Endothelial cell of umbilical vein (primary cell): ENCODE data around the gene MRPL38. TPM values are rescaled to one million over a fixed set of nuclear protein-coding genes. Genes with fewer than 3 reads are reported as not detected.

Experiments
- BruUV-seq: library from RNA; stranded (reverse); fragments of 400-500 nt; replicated peaks from 2 replicates; lab custom pipeline; 2021; lab: Mats Ljungman, UMichigan
- CTCF ChIA-PET: fragments of 300-600, 350-600 bp; sonication (Branson Sonifier 250); formaldehyde crosslinking; loops from one replicate; lab custom pipeline; 2021; ENCODE audit warnings: antibody characterized with exemption, inconsistent platforms; lab: Charles Lee
- POLR2A ChIA-PET: fragments of 300-600, 350-600 bp; sonication (Branson Sonifier 250); formaldehyde crosslinking; loops from one replicate; lab custom pipeline; 2021; ENCODE audit warnings: antibody characterized with exemption, inconsistent platforms; lab: Charles Lee
- DNase-seq: peaks from one replicate; pipeline ENCODE4 v3.0.0-alpha.2; 2011; ENCODE audit warnings: low read depth, low spot score
- FAIRE-seq: peaks from 2 replicates; lab custom pipeline; 2011; peaks lifted over from hg19 to GRCh38; lab: Jason Lieb, UNC
- H2AFZ ChIP-seq: 2 replicates; pipeline ENCODE4 v1.6.0; 2012; ENCODE audit warnings: low read depth, low read length, control low read depth, inconsistent platforms
- H3K27ac ChIP-seq: 2 replicates; pipeline ENCODE4 v1.5.1; 2011; ENCODE audit warnings: low read depth, mild to moderate bottlenecking, control low read depth, low read length, moderate library complexity; ENCODE audit not compliant: insufficient read depth
- H3K27me3 ChIP-seq, 2 experiments: 2 replicates each; pipeline versions ENCODE4 v1.6.0 to v1.6.1; 2011; ENCODE audit warnings: low read length in 2 of 2, mixed read lengths in 1 of 2; ENCODE audit not compliant: control insufficient read depth in 2 of 2, insufficient read depth in 2 of 2
- H3K36me3 ChIP-seq, 2 experiments: 2 replicates in 1 of 2; 3 replicates in 1 of 2; pipeline ENCODE4 v1.5.1; 2011; ENCODE audit warnings: low read length in 2 of 2, mild to moderate bottlenecking in 1 of 2, moderate library complexity in 1 of 2; ENCODE audit not compliant: control insufficient read depth in 2 of 2, insufficient read depth in 2 of 2; ENCODE audit errors: extremely low read depth in 1 of 2
- H3K4me1 ChIP-seq: 3 replicates; pipeline ENCODE4 v1.5.1; 2011; ENCODE audit warnings: mild to moderate bottlenecking, low read length; ENCODE audit not compliant: control insufficient read depth, insufficient read depth; ENCODE audit errors: extremely low read depth
- H3K4me2 ChIP-seq: 2 replicates; pipeline ENCODE4 v1.6.1; 2011; ENCODE audit warnings: low read length, control low read depth, mixed read lengths; ENCODE audit not compliant: insufficient read depth
- H3K4me3 ChIP-seq, 3 experiments: fragments of 200-600 bp in 1 of 3; sonication (generic), shearing (Covaris generic) in 1 of 3; replicated peaks in 1 of 3; 2 replicates each; pipeline ENCODE4 v1.5.1; 2011 to 2016; ENCODE audit warnings: control low read depth in 3 of 3, low read length in 3 of 3, mild to moderate bottlenecking in 2 of 3, inconsistent platforms in 1 of 3, low read depth in 1 of 3, moderate library complexity in 1 of 3; ENCODE audit not compliant: insufficient read depth in 1 of 3
- H3K79me2 ChIP-seq: 2 replicates; pipeline ENCODE4 v1.6.0; 2012; ENCODE audit warnings: low read length, inconsistent platforms; ENCODE audit not compliant: control insufficient read depth, insufficient read depth
- H3K9ac ChIP-seq: replicated peaks from 2 replicates; pipeline ENCODE3; 2011; ENCODE audit warnings: low read length, control low read depth; ENCODE audit not compliant: insufficient read depth; ENCODE audit errors: extremely low read depth
- H3K9me1 ChIP-seq: replicated peaks from 3 replicates; pipeline ENCODE4 v1.6.0; 2011; ENCODE audit warnings: mild to moderate bottlenecking, low read length; ENCODE audit not compliant: control insufficient read depth, insufficient read depth; ENCODE audit errors: extremely low read depth
- H3K9me3 ChIP-seq: replicated peaks from 2 replicates; pipeline ENCODE4 v1.5.1; 2012; ENCODE audit warnings: low read length, inconsistent platforms; ENCODE audit not compliant: control insufficient read depth, insufficient read depth
- H4K20me1 ChIP-seq: replicated peaks from 2 replicates; pipeline ENCODE3; 2011; ENCODE audit warnings: mild to moderate bottlenecking, low read length; ENCODE audit not compliant: control insufficient read depth, insufficient read depth; ENCODE audit errors: extremely low read depth
- EZH2 ChIP-seq: IDR thresholded peaks from 2 replicates; pipeline ENCODE4 v1.6.1; 2012; ENCODE audit warnings: borderline replicate concordance, low read depth, mild to moderate bottlenecking, moderate library complexity, low read length, inconsistent platforms; ENCODE audit not compliant: severe bottlenecking
- FOS ChIP-seq: IDR thresholded peaks from 2 replicates; pipeline ENCODE4 v1.6.1; 2011; ENCODE audit warnings: mild to moderate bottlenecking, low read length, moderate library complexity, borderline replicate concordance; ENCODE audit not compliant: insufficient read depth
- GATA2 ChIP-seq: IDR thresholded peaks from 2 replicates; pipeline ENCODE4 v1.7.0; 2011; ENCODE audit warnings: low read depth, mild to moderate bottlenecking, moderate library complexity, mixed read lengths, low read length; ENCODE audit not compliant: insufficient read length, insufficient read depth
- JUN ChIP-seq: IDR thresholded peaks from 2 replicates; pipeline ENCODE4 v1.6.1; 2011; ENCODE audit warnings: borderline replicate concordance, low read depth; ENCODE audit not compliant: insufficient read length, insufficient read depth
- MYC ChIP-seq: IDR thresholded peaks from one replicate; pipeline ENCODE4 v1.6.1; 2011; ENCODE audit warnings: mild to moderate bottlenecking, low read depth, low read length
- POLR2A ChIP-seq: IDR thresholded peaks from 2 replicates; pipeline ENCODE4 v1.6.1; 2012; ENCODE audit warnings: low read depth, mild to moderate bottlenecking, control low read depth, low read length
- POLR2AphosphoS5 ChIP-seq: IDR thresholded peaks from 2 replicates; pipeline ENCODE4 v1.6.1; 2012; ENCODE audit warnings: low read depth, mild to moderate bottlenecking, control low read depth, low read length, moderate library complexity; ENCODE audit not compliant: insufficient read depth
- dilution Hi-C: fragments of 300-500 bp; cut with MboI; formaldehyde crosslinking; loops from one replicate; pipeline ENCODE4 v1.15.0; 2019; ENCODE audit warnings: low sequenced_read_pairs; ENCODE audit not compliant: extremely low pct_ligation_motif_present
- intact Hi-C: fragments of 100-400 bp; cut with micrococcal nuclease; formaldehyde crosslinking; loops from one replicate; pipeline ENCODE4 v1.10.0; 2022
- polyA plus RNA-seq, 4 experiments: library from polyadenylated mRNA; depleted of rRNA in 3 of 4; stranded (reverse) in 3 of 4; unstranded in 1 of 4; fragments of >200 nt; gene quantifications; 2 replicates each; pipeline versions ENCODE4 v1.2.1 to v1.2.3, GENCODE V29; 2011 to 2012; ENCODE audit warnings: missing spikeins in 1 of 4
- total RNA-seq: library from RNA; stranded (reverse); gene quantifications from 2 replicates; pipeline ENCODE4 v1.2.3, GENCODE V29; 2021
- TF ChIP-seq, protein P1 (sequence below): IDR thresholded peaks from 2 replicates; pipeline ENCODE4 v1.6.1; 2011; ENCODE audit not compliant: insufficient read depth, insufficient read length
- TF ChIP-seq, protein P2 (sequence below), 2 donors: IDR thresholded peaks; 1 replicate in 1 of 2; 2 replicates in 1 of 2; pipeline ENCODE4 v1.5.1; 2011; ENCODE audit warnings: low read length in 2 of 2, mild to moderate bottlenecking in 2 of 2, moderate library complexity in 2 of 2, control low read depth in 1 of 2, inconsistent platforms in 1 of 2, low read depth in 1 of 2; ENCODE audit not compliant: insufficient read depth in 1 of 2; ENCODE audit errors: extremely low read depth in 1 of 2

Gene MRPL38
- total and polyA plus RNA-seq, 2 donors (not counting 3 experiments of a cell fraction or from before 2014, with no cell fraction given): 82.7 to 93.8 TPM

DNA sequence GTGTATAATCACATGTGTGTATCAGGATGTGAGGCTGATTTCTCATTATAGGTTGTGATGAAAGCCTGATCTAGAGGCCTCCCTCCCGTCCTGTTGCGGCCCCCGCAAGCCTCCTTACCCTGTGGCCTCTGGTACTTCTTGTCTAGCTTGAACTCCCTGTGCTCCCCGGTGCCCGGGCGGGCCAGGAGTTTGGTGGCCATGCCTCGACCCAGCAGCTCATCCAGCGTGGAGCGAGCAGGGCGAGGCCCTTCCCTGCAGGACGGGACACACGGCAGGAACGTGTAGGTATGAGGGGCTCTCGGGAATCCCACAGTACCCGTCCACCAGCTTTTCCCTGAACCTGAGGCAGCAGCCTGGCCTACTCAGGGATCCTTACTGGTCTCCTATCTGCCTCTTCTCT, 21.2 kb upstream of the MRPL38 start:
- no peaks in the 10 kb centered on the region for H3K27me3 ChIP-seq
- TF ChIP-seq POLR2A (no peak), FOS (no peak), JUN (no peak), GATA2 (no peak), EZH2 (no peak)
- TF ChIP-seq, protein P1, sequence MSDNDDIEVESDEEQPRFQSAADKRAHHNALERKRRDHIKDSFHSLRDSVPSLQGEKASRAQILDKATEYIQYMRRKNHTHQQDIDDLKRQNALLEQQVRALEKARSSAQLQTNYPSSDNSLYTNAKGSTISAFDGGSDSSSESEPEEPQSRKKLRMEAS: no peak
- H4K20me1 ChIP-seq: no peaks in the 10 kb centered on the region
- no peak overlapping the region for H2AFZ ChIP-seq
- H3K79me2 ChIP-seq: no peaks in the 10 kb centered on the region
- no peak overlapping the region for H3K27ac ChIP-seq
- POLR2A ChIA-PET: no interaction called here
- H3K9ac ChIP-seq: no peak overlapping the region
- intact Hi-C loops (no loop called here), dilution Hi-C loops (no loop called here)
- no peaks in the 10 kb centered on the region for H3K9me3 ChIP-seq
- CTCF ChIA-PET: interaction anchor here (1.2 to 1.8 kb wide), 3 partner anchors 10 to 75 kb away, joined by 3 to 8 read pairs (median 6); partner anchors contain the start of genes CDK3 and MRPL38
- FAIRE-seq (no peak), DNase-seq (no peak)
- H3K36me3 ChIP-seq: no peaks in the 10 kb centered on the region
- no peaks in the 10 kb centered on the region for H3K4me1 ChIP-seq
- H3K4me3 ChIP-seq: no peak overlapping the region
- BruUV-seq: no TSS peak
- H3K4me2 ChIP-seq: no peak overlapping the region
- no peaks in the 10 kb centered on the region for H3K9me1 ChIP-seq

DNA sequence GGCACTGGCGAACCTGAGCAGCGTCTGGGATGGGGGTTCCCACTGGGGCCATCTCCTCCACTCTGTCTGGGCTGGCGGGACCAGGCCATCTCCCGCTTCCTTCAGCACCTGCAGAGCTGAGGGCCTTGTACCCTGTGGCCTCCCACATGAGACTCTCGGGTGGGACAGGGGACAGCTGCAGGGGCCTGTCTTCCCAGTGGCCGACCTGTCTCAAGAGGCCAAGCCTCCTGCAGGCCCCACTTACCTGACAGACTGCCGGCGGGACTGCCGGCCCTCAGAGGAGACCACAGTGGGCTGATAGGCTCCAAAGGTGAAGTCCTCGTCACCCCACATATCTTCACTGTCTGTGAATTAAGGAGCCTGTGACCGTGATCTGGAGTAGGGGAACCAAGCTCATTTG, 20.4 kb upstream of the MRPL38 start:
- H3K9ac ChIP-seq: no peak overlapping the region
- no peak overlapping the region for H3K4me2 ChIP-seq
- no TSS peak for BruUV-seq
- TF ChIP-seq, protein P1: no peak
- TF ChIP-seq POLR2A (no peak), EZH2 (no peak), FOS (no peak), POLR2AphosphoS5 (no peak), MYC (no peak), JUN (no peak), GATA2 (no peak)
- TF ChIP-seq, protein P2, sequence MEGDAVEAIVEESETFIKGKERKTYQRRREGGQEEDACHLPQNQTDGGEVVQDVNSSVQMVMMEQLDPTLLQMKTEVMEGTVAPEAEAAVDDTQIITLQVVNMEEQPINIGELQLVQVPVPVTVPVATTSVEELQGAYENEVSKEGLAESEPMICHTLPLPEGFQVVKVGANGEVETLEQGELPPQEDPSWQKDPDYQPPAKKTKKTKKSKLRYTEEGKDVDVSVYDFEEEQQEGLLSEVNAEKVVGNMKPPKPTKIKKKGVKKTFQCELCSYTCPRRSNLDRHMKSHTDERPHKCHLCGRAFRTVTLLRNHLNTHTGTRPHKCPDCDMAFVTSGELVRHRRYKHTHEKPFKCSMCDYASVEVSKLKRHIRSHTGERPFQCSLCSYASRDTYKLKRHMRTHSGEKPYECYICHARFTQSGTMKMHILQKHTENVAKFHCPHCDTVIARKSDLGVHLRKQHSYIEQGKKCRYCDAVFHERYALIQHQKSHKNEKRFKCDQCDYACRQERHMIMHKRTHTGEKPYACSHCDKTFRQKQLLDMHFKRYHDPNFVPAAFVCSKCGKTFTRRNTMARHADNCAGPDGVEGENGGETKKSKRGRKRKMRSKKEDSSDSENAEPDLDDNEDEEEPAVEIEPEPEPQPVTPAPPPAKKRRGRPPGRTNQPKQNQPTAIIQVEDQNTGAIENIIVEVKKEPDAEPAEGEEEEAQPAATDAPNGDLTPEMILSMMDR (IDR thresholded peaks at IDR 0.05; ENCODE audit: extremely low read depth in 1 of 2, insufficient read depth in 1 of 2, low read depth in 1 of 2, low read length in 2 of 2): no peak
- H3K36me3 ChIP-seq: no peaks in the 10 kb centered on the region
- DNase-seq: no peak
- FAIRE-seq: no peak
- H4K20me1 ChIP-seq: no peaks in the 10 kb centered on the region
- H3K27ac ChIP-seq: no peak overlapping the region
- H3K4me3 ChIP-seq: no peak overlapping the region
- H3K9me1 ChIP-seq: no peaks in the 10 kb centered on the region
- H3K79me2 ChIP-seq: no peaks in the 10 kb centered on the region
- ChIA-PET POLR2A (no interaction called here), CTCF (interaction anchor here (1.2 to 1.8 kb wide), 3 partner anchors 9 to 76 kb away, joined by 3 to 8 read pairs (median 6); partner anchors contain the start of gene CDK3)
- H3K4me1 ChIP-seq: no peaks in the 10 kb centered on the region
- no peaks in the 10 kb centered on the region for H3K27me3 ChIP-seq
- dilution Hi-C loops (no loop called here), intact Hi-C loops (no loop called here)
- H3K9me3 ChIP-seq: no peaks in the 10 kb centered on the region
- no peak overlapping the region for H2AFZ ChIP-seq
